ENCODE data around the gene TRAPPC6A.

Gene TRAPPC6A

DNA sequence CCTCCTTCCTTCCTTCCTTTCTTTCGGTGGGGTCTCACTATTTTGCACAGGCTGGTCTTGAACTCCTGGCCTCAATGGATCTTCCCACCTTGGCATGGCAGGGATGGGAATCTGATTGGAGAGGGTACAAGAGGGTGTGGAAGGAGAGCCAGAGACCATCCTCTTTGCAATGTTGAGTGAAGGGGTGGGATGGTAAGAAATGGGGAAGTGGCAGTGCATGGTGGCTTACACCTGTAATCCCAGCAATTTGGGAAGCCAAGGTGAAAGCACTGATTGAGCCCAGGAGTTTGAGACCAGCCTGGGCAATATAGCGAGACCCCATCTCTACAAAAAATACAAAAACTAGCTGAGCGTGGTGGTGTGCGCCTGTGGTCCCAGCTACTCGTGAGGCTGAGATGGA, 6.1 kb upstream of the TRAPPC6A start:
- no peak for DNase-seq

DNA sequence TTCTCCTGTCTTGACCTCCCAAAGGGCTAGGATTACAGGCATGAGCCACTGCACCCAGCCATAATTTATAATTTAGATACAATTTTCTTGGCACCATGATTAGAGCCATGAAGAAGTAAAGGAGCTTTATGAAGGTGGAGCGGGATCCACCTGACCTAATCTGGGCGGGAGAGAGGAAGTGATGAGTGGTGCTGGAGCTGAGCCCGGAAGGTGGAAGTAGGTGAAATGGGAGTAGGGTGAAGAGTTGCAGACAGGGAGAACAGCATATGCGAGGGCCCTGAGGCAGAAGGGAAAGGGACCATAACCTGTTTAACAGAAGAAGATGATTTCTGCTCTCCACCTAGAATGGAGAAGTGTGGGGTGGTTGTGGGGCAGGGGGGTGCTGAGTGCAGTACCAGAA, 4.7 kb upstream of the TRAPPC6A start:
- no peak for DNase-seq

DNA sequence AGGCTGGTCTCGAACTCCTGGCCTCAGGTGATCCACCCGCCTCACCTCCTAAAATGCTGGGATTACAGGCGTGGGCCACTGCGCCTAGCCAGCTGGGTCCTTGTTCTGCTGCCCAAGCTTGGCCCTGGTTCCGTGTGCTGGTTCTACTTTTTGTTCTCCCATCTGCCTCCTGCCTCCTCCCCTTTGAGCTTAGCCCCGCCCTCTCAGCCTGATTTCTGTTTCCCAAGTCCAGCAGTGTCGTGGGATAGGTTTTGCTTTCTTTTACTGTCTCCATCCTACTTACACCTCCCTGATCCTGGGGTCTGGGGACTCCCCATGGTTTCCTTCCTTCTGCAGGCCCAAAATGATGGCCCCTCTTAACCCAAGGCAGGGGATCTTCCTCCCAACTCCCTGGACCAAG, 2.9 kb upstream of the TRAPPC6A start:
- no peak for DNase-seq

GRCh38 chr19:45179892-45180370, 1.9 kb upstream of the TRAPPC6A start:
- DNase-seq: no peak

- peak; percentile 63 for DNase-seq
These were observed 1.2 kb upstream of the TRAPPC6A start for GRCh38 chr19:45179072-45179891.

GRCh38 chr19:45178262-45179071, 430 bp upstream of the TRAPPC6A start, which contains the start of gene BLOC1S3:
Gene BLOC1S3, plus strand, starts transcription at chr19:45178784. Its CDS starts 513 bp downstream, at chr19:45179297.
- peak; percentile 100 for DNase-seq

GRCh38 chr19:45175515-45176345, 2.3 kb downstream of the TRAPPC6A start:
- DNase-seq: no peak

- DNase-seq: no peak
These were observed 4.2 kb downstream of the TRAPPC6A start for GRCh38 chr19:45173816-45174215.

- no peak for DNase-seq
These were observed 5.3 kb downstream of the TRAPPC6A start for GRCh38 chr19:45172611-45173208.

DNA sequence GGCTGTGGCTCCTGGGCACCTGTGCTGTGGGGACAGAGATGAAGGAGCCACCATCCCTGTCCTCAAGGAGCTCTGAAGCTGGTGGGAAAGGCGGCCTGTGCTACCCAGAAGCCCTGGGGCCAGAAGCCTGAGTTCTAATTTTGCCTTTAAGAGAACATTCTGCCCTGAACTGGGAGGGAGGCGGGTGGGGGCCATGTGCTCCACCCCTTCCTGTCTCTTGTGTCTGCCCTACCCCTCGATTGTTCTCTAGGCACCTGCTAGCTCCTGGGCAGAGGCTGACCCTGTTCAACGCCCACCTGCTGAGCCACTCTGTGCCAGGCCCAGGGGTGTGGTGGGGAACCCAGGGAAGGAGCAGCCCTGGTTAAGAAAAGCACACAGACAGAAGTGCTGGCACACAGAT, 5.9 kb downstream of the TRAPPC6A start:
- DNase-seq: no peak

DNA sequence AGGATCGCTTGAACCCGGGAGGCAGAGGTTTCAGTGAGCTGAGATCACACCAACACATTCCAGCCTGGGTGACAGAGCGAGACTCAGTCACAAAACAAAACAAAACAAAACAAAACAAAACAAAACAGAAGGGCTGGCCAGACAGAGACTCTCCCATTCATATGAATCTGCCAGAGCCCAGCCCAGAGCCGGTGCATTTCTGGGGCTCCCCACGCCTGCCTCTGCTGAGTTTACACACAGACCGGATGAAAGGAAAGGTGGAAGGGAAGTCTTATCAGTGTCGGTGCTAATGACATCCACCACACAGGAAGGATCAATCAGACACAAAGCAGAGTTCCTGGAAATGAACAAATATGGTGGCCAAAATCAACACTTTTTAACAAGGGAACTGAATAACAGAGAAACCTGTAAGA, 6.8 kb downstream of the TRAPPC6A start:
- no peak for DNase-seq

- no peak for DNase-seq
These were observed 7.6 kb downstream of the TRAPPC6A start for GRCh38 chr19:45170146-45171106.

DNA sequence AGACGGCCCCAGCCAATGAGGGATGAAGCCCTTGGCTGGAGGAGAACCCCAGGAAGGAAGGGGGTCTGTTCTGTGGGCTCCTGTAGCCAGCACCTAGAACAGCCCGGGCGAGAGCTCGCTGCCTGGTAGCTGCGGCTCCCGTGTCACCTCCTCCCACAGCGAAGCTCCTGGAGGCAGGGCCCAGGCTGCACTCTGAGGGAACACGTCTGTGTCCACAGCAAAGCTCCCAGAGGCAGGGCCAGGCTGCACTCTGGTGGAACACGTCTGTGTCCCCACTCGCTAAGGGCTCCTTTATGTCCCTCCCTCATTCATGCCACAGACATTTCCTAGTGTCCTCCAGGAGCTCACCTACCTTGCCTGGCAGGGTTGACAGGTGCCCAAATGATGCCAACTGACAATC, 8.4 kb downstream of the TRAPPC6A start:
- no peak for DNase-seq

DNA sequence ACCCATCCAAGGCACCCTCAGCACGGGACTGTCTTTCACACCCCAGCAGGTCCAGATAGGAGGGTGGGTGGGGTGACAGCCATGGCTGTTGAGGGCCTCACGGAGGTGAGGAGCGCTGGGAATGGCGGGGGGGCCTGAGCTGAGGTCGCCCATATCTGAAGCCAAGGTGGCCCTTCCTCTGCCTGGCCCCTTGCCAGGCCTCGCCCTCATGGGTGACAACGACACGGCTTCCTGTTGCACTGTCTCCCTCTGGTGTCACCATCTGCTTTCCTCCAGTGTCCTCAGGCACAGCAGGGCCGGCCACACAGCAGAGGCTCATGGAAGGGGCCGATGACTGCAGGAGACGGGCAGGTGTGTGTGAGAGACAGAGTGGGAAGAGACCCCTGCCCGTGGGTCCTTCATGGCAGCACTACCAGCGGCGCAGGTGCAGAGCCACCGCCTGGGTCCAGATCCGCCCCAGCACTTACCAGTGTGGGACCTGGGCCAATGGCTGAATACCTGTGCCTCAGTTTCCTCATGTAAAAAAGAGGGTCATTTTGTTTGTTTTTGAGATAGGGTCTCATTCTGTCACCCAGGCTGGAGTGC, 9.2 kb downstream of the TRAPPC6A start:
- peak; percentile 13 for DNase-seq

GRCh38 chr19:45166723-45167252, 11.2 kb downstream of the TRAPPC6A start:
- DNase-seq: no peak

- DNase-seq: peak; percentile 87
These were observed 13.3 kb downstream of the TRAPPC6A start for GRCh38 chr19:45164577-45165335.

GRCh38 chr19:45163751-45164460, 14.1 kb downstream of the TRAPPC6A start:
- no peak for DNase-seq

- no peak for DNase-seq
These were observed 14.9 kb downstream of the TRAPPC6A start for GRCh38 chr19:45163156-45163555.

DNA sequence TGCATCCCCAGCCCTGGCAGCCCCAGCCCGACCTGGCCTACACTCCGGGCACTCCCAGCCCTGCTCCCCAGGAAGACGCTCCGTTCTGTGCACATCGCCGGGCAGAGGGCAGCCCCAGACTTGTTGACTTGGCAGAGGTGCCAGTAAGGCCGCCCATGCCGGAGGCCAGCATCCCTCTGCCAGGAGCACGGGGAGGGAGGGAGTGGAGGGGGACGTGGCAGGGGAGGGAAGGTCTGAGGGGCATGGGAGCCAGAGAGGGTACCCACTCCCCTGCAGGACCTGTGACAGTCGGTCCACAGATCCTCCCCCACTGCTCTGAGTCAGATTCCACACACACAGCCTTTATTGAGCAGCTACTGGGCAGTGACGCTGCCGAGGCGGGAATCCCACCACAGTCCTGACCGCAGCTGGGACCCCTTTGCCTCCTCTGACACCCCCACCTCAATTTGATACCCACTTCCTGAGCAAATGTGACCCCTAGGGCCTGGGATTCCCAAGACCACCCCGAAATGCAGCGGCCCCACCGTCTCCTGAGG, 15.4 kb downstream of the TRAPPC6A start:
- DNase-seq: no peak
